Endothelial cell (in vitro differentiated cells): ENCODE measurements around the gene LYRM1. TPM values are rescaled to one million over a fixed set of nuclear protein-coding genes. Genes with fewer than 3 reads are reported as not detected.

Source experiments
- DNase-seq: peaks from one replicate; pipeline ENCODE4 v3.0.0; 2021; ENCODE audit warnings: low spot score
- H3K27ac Mint-ChIP-seq: one replicate; pipeline ENCODE4 v1.8.0; 2021; ENCODE audit warnings: mixed read lengths, inconsistent platforms; ENCODE audit not compliant: unreplicated experiment
- H3K27me3 Mint-ChIP-seq: one replicate; pipeline ENCODE4 v1.8.0; 2021; ENCODE audit warnings: mild to moderate bottlenecking, moderate library complexity, mixed read lengths, inconsistent platforms; ENCODE audit not compliant: unreplicated experiment
- H3K36me3 Mint-ChIP-seq: one replicate; pipeline ENCODE4 v1.8.0; 2021; ENCODE audit warnings: mild to moderate bottlenecking, low read depth, mixed read lengths, inconsistent platforms; ENCODE audit not compliant: unreplicated experiment
- H3K4me1 Mint-ChIP-seq: one replicate; pipeline ENCODE4 v1.8.0; 2021; ENCODE audit warnings: mild to moderate bottlenecking, mixed read lengths, inconsistent platforms; ENCODE audit not compliant: unreplicated experiment
- H3K4me3 Mint-ChIP-seq: one replicate; pipeline ENCODE4 v1.8.0; 2021; ENCODE audit warnings: mild to moderate bottlenecking, mixed read lengths, inconsistent platforms; ENCODE audit not compliant: unreplicated experiment
- H3K9me3 Mint-ChIP-seq: one replicate; pipeline ENCODE4 v1.8.0; 2021; ENCODE audit warnings: mixed read lengths, inconsistent platforms; ENCODE audit not compliant: unreplicated experiment
- CTCF ChIP-seq: fragments of 200-600 bp; sonication (generic); IDR thresholded peaks from one replicate; pipeline ENCODE4 v1.5.0; 2021; ENCODE audit warnings: antibody characterized with exemption; ENCODE audit not compliant: unreplicated experiment
- total RNA-seq: library from RNA; stranded (reverse); fragmentation: NEBNext Ultra II Directional; extraction: Animal tissue kit (Norgen Biotek cat#: 25700); gene quantifications from one replicate; pipeline ENCODE4 v1.2.1, GENCODE V29; 2021; ENCODE audit not compliant: unreplicated experiment

Gene LYRM1
- total RNA-seq, 1 donor from 2014 or later, result 14.0 TPM

GRCh38 chr16:20883554-20884239, 16.9 kb upstream of the LYRM1 start:
- TF ChIP-seq CTCF, result no peak
- Mint-ChIP-seq H3K4me3 (no peak overlapping the region), H3K4me1 (peaks cover 9% of the 10 kb centered on the region), H3K27ac (no peak overlapping the region), H3K36me3 (no peaks in the 10 kb centered on the region), H3K9me3 (no peaks in the 10 kb centered on the region), H3K27me3 (no peaks in the 10 kb centered on the region)
- no peak for DNase-seq

GRCh38 chr16:20884240-20884556, 16.4 kb upstream of the LYRM1 start:
- Mint-ChIP-seq H3K4me3 (no peak overlapping the region), H3K4me1 (peaks cover 9% of the 10 kb centered on the region), H3K9me3 (no peaks in the 10 kb centered on the region), H3K36me3 (no peaks in the 10 kb centered on the region), H3K27me3 (no peaks in the 10 kb centered on the region), H3K27ac (no peak overlapping the region)
- no peak for DNase-seq
- no peak for TF ChIP-seq CTCF

GRCh38 chr16:20886320-20886719, 14.3 kb upstream of the LYRM1 start:
- DNase-seq, result no peak
- peaks cover 1% of the 10 kb centered on the region for H3K27me3 Mint-ChIP-seq
- no peak overlapping the region for H3K27ac Mint-ChIP-seq
- H3K4me3 Mint-ChIP-seq, result no peak overlapping the region
- no peaks in the 10 kb centered on the region for H3K36me3 Mint-ChIP-seq
- H3K9me3 Mint-ChIP-seq, result no peaks in the 10 kb centered on the region
- H3K4me1 Mint-ChIP-seq, result peaks cover 8% of the 10 kb centered on the region
- no peak for TF ChIP-seq CTCF

GRCh38 chr16:20887207-20887606, 13.4 kb upstream of the LYRM1 start:
- no peak for TF ChIP-seq CTCF
- DNase-seq, result no peak
- H3K27ac Mint-ChIP-seq, result no peak overlapping the region
- H3K27me3 Mint-ChIP-seq, result peaks cover 1% of the 10 kb centered on the region
- H3K4me3 Mint-ChIP-seq, result no peak overlapping the region
- peaks cover 3% of the 10 kb centered on the region for H3K4me1 Mint-ChIP-seq
- H3K36me3 Mint-ChIP-seq, result peaks cover 4% of the 10 kb centered on the region
- H3K9me3 Mint-ChIP-seq, result no peaks in the 10 kb centered on the region

- no peak for DNase-seq
- no peak for TF ChIP-seq CTCF
- H3K27me3 Mint-ChIP-seq, result peaks cover 1% of the 10 kb centered on the region
- H3K4me1 Mint-ChIP-seq, result peaks cover 6% of the 10 kb centered on the region
- no peaks in the 10 kb centered on the region for H3K9me3 Mint-ChIP-seq
- H3K27ac Mint-ChIP-seq, result no peak overlapping the region
- peaks cover 6% of the 10 kb centered on the region for H3K36me3 Mint-ChIP-seq
- H3K4me3 Mint-ChIP-seq, result no peak overlapping the region
Observed at GRCh38 chr16:20889625-20890275, 10.8 kb upstream of the LYRM1 start.
